ENCODE results near the gene MEGF6.

MEGF6 gene

GRCh38 chr1:3478187-3478586, 133.1 kb downstream of the MEGF6 start:
- no peak for DNase-seq

- no peak for DNase-seq
These were observed 133.9 kb downstream of the MEGF6 start for GRCh38 chr1:3477241-3477995.

GRCh38 chr1:3476666-3477065, 134.6 kb downstream of the MEGF6 start:
- no peak for DNase-seq

- no peak for DNase-seq
These were observed 135.3 kb downstream of the MEGF6 start for GRCh38 chr1:3475839-3476573.

GRCh38 chr1:3474421-3474820, 136.9 kb downstream of the MEGF6 start:
- DNase-seq, result no peak

GRCh38 chr1:3474016-3474415, 137.3 kb downstream of the MEGF6 start:
- DNase-seq, result no peak

- DNase-seq, result no peak
These were observed 137.9 kb downstream of the MEGF6 start for GRCh38 chr1:3473381-3473844.

- no peak for DNase-seq
These were observed 138.4 kb downstream of the MEGF6 start for GRCh38 chr1:3472906-3473305.

- no peak for DNase-seq
These were observed 139.0 kb downstream of the MEGF6 start for GRCh38 chr1:3472088-3472850.

GRCh38 chr1:3471356-3472087, 139.8 kb downstream of the MEGF6 start:
- no peak for DNase-seq

- DNase-seq, result no peak
These were observed 140.5 kb downstream of the MEGF6 start for GRCh38 chr1:3470650-3471355.

- DNase-seq, result no peak
These were observed 141.3 kb downstream of the MEGF6 start for GRCh38 chr1:3469849-3470649.

- DNase-seq, result no peak
These were observed 142.0 kb downstream of the MEGF6 start for GRCh38 chr1:3469104-3469848.

GRCh38 chr1:3468236-3469103, 142.8 kb downstream of the MEGF6 start:
- no peak for DNase-seq

GRCh38 chr1:3467096-3468036, 143.9 kb downstream of the MEGF6 start:
- DNase-seq, result no peak

GRCh38 chr1:3466366-3467075, 144.8 kb downstream of the MEGF6 start:
- no peak for DNase-seq

- DNase-seq, result no peak
These were observed 145.4 kb downstream of the MEGF6 start for GRCh38 chr1:3465935-3466321.

Measured in NCI-H2171 (cell line).